HepG2 (cell line): ENCODE measurements around the gene CAMK4. TPM values are rescaled to one million over a fixed set of nuclear protein-coding genes. Genes with fewer than 3 reads are reported as not detected.

ENCODE experiments used
- HOXD1 ChIP-seq: sonication (generic); formaldehyde crosslinking; IDR thresholded peaks from 2 replicates; pipeline ENCODE4 v1.5.0; 2020; ENCODE audit warnings: missing genetic modification reagents
- ZBTB10 ChIP-seq: sonication (generic); formaldehyde crosslinking; IDR thresholded peaks from 2 replicates; pipeline ENCODE4 v1.4.0; 2020; ENCODE audit warnings: missing genetic modification reagents, borderline replicate concordance
- polyA plus RNA-seq, 8 experiments: library from polyadenylated mRNA; depleted of rRNA in 3 of 8; stranded (reverse) in 7 of 8; unstranded in 1 of 8; fragments of >200 nt; fragmentation: Illumina TruSeq in 4 of 8; extraction: Trizol in 4 of 8; gene quantifications; 2 replicates each; pipeline versions ENCODE4 v1.2.1 to v1.2.3, GENCODE V29; 2011 to 2016; ENCODE audit warnings: low read depth in 4 of 8, missing spikeins in 1 of 8, mixed read lengths in 1 of 8; ENCODE audit not compliant: insufficient read depth in 1 of 8
- total RNA-seq, 5 experiments: library from RNA; depleted of rRNA; stranded (reverse); fragments of >200 nt; fragmentation: Illumina TruSeq; extraction: Trizol; gene quantifications; 2 replicates each; pipeline ENCODE4 v1.2.3, GENCODE V29; 2016; ENCODE audit warnings: low read depth in 1 of 5
- TF ChIP-seq, protein P1 (sequence below): sonication (generic); formaldehyde crosslinking; IDR thresholded peaks from 2 replicates; pipeline ENCODE4 v1.5.0; 2020; ENCODE audit warnings: mild to moderate bottlenecking, missing genetic modification reagents, borderline replicate concordance

Gene CAMK4
- total and polyA plus RNA-seq, 2 of the 13 experiments (the other 11 are each of a cell fraction or from before 2014, with no cell fraction given): not detected

- TF ChIP-seq ZBTB10 (CRISPR knock-in tag) (no peak), HOXD1 (CRISPR knock-in tag) (peak; percentile 79)
- TF ChIP-seq, protein P1, sequence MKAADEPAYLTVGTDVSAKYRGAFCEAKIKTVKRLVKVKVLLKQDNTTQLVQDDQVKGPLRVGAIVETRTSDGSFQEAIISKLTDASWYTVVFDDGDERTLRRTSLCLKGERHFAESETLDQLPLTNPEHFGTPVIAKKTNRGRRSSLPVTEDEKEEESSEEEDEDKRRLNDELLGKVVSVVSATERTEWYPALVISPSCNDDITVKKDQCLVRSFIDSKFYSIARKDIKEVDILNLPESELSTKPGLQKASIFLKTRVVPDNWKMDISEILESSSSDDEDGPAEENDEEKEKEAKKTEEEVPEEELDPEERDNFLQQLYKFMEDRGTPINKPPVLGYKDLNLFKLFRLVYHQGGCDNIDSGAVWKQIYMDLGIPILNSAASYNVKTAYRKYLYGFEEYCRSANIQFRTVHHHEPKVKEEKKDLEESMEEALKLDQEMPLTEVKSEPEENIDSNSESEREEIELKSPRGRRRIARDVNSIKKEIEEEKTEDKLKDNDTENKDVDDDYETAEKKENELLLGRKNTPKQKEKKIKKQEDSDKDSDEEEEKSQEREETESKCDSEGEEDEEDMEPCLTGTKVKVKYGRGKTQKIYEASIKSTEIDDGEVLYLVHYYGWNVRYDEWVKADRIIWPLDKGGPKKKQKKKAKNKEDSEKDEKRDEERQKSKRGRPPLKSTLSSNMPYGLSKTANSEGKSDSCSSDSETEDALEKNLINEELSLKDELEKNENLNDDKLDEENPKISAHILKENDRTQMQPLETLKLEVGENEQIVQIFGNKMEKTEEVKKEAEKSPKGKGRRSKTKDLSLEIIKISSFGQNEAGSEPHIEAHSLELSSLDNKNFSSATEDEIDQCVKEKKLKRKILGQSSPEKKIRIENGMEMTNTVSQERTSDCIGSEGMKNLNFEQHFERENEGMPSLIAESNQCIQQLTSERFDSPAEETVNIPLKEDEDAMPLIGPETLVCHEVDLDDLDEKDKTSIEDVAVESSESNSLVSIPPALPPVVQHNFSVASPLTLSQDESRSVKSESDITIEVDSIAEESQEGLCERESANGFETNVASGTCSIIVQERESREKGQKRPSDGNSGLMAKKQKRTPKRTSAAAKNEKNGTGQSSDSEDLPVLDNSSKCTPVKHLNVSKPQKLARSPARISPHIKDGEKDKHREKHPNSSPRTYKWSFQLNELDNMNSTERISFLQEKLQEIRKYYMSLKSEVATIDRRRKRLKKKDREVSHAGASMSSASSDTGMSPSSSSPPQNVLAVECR (CRISPR knock-in tag): peak; percentile 90; the same call in 1 of the 2 replicates
Measured at GRCh38 chr5:111512375-111513130, 288.4 kb downstream of the CAMK4 start, which contains the start of gene STARD4 (continued).
